Stimulated activated CD8-positive, alpha-beta memory T cell treated with anti-CD3 and anti-CD28 coated beads, Interleukin-7, amount 100 ng/mL, for 1 hour (primary cell): ENCODE data around the gene SLC4A7.
"Not testable (repeated sequence)": the region's sequence is repeated elsewhere in the genome, so short reads cannot be mapped to it uniquely, and the experiment has no call there.

Experiments used
- DNase-seq, 2 donors: peaks; one replicate each; pipeline ENCODE4 v3.0.0-alpha.2; 2020; ENCODE audit warnings: low read depth in 2 of 2

The SLC4A7 gene

DNA sequence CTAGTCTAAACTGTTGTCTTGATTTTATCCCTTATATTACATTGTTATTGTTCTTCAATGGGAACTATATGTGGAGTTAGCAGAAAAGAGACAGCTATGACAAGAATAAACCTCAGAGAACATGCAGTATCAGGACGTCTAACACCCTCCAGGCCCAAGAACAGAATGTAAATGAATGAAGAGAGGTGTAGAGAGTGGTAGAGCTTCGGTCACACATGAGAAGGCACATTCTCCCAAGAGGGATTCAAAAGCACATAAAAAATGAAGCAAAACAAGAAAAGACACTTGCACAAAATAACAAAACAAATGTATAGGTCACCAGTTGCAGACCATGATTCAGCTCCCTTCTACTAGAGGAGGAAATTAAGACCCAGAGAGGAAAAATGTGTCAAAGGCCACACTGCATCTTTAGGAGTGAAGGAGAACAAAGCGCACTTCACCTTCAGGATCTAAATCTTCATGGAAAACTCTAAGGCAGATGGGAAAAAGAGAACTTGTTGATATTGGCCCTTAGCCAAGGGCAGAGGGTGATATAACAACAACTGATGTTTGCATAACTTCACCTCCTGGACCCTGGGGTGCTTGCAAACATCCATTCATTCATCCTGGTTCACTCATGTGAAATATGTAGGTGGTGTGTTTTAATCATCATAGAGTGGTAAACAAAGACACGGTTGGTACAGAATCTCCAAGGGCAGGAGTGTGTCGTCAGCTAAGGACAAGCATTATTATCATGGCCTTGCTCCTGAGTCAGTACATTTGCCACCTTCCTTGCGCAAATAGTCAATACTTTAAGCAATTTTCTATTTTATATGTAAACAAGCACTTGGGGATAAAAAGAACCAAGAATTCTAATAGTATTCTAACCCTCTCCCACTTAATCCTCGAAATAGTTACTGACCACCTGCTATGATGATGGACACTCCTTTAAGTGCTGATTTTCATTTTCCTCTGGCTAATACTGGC, 123.8 kb downstream of the SLC4A7 start:
- no peak for DNase-seq

DNA sequence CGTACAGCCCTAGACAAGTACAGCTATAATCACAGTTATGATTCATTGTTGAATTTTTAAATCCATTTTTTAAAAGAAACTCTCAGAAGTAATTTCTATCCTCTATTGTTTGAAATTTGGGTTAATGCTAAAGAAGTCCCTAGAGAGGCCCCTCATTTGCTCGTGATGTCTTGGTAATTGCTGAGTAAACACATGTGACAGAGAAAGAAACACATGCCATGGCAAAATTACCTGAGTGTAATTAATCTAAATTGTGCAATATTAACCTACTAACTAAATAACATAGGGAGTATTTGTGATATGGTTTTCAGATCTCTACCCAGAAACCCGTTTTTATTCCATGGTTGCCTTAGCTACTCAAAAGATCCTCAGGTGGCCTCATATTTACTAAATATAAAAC, 125.8 kb downstream of the SLC4A7 start:
- DNase-seq, result no peak

- DNase-seq, result peak; percentile 24 to 30
Observed at GRCh38 chr3:27357665-27358258, 126.4 kb downstream of the SLC4A7 start.

- no peak for DNase-seq
Observed at GRCh38 chr3:27356976-27357375, 127.2 kb downstream of the SLC4A7 start.

GRCh38 chr3:27354588-27355203, 129.5 kb downstream of the SLC4A7 start:
- no peak for DNase-seq

GRCh38 chr3:27354161-27354560, 130.0 kb downstream of the SLC4A7 start:
- DNase-seq, result no peak

DNA sequence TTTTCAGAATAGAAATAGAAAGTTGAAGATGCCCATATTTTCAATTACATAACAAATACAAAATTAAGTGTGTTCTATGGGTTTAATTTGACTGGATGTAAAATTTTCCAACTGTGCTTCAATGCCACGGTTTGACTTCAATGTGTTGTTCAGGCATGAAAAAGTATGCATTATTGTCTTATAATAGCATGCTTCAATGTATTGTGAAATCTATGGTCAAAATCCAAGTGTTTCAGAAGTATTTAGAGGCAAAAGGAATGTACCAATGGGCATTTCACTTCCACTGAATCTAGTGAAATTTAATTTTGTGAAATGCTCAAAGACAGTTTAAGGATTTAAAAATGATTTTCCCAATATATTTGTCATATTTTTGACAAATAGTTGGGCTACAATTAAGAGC, 131.0 kb downstream of the SLC4A7 start:
- DNase-seq, result no peak

DNA sequence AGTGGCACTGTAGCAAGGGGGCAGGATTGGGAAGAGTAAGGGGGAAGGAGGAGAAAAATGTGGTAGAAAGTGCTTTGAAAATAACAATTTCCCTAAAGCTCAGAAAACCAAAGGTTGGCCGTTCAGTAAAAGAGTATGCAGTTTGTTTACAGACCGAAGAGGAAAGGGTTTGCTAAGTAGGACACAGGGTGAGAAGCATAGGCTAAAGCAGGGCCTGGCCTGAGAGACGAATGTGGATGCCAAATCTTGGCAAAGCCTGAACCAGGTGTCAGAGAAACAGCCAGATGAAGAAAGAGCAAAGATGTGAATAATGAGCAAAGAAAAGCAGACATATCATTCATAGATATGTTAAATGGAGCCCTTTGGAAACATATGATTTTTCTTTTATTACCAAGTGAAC, 132.1 kb downstream of the SLC4A7 start:
- no peak for DNase-seq

DNA sequence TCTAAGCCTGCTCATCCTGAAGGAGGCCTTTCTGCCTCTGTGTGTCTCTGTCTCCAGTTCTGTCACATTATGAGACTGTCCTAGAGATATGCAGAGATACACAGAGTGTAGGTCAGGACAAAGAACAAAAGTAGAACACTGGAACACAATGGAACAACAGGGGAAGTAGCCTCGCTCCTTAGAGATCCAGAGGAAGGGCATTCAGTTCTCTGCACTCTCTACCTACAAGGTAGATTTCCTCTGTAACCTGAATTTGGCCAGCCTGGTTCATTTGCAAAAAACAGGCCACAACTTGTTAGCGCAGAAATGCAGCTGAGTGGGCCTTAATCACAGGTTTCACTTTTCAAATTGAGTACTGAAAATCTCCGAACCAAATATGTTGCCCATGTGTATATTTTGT, 134.4 kb downstream of the SLC4A7 start:
- no peak for DNase-seq

DNA sequence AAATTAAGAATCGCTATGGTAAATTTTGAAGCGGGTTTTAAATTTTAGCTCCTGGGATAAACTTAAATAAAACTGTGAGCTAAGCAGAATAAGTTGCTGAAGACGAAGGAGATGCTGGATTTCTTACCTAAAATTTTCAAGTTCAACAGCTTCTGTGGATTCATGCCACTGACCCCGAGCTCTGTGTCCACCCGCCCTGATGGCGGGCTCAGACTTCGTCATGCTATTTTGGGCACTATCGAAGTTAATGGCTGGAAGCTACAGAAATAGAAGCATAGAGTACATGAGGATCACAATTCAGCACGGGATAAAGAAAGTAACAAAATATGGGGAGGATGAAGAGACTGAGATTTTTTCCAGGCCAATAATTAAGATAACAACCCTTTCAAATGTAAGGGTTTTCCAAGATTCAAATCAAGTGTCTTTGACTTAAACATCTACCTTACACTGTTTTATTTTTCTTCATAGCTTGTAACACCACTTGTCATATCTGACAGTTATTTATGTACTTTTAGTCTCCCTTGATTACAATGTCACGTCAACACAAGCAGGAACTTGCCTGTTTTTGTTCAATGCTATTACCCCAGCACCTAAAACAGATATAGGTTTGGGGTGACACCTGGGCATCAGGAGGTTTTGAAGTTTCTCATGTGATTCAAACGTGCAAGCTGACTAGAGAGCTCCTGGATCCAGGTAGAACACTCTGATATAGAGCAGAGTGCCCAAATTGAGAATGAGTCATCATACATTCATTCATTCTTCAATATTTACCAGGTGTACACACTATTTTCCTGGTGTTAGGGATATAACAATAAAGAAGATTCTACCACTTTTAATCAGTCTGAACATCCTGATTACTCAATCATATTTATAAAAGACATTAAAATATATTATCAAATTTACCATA, 138.0 kb downstream of the SLC4A7 start:
- DNase-seq, result no peak

DNA sequence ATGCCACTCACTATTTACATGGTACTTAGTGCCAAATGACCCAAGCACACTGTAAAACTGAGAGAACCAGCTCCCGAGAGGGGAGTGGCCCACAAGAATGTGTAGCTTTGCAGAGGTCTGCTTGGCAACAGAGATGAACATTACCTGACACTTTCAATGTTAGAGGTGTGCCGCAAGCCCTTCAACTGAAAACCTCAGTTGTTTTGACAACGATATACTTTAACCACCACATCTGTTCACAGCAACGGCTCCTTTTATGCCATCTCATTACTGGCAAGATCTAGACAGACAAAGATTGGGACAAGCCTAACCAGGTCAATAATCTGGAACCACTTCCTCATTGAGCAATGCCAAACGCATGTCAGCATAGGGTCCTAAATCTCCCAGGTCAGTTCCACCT, 138.7 kb downstream of the SLC4A7 start:
- no peak for DNase-seq

DNA sequence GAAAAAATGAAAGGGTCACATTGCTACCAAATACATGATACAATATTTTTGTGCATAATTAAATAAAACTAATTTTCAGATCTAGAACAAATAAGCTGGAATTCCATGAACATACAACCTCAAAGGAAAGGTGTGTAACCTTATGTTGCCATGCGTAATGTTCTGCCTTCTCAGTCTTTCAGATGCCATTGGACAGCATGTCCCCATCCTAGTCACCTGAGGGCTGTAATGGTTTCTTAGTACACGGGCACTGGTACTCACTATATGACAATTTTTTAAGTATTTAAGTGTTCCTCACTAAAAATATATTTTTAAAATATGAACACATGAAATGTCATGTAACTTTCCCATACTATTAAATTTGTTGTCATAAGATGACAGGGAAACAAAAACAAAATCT, 139.1 kb downstream of the SLC4A7 start:
- no peak for DNase-seq

- no peak for DNase-seq
Observed at GRCh38 chr3:27344192-27344591, 140.0 kb downstream of the SLC4A7 start.

- no peak for DNase-seq
Observed at GRCh38 chr3:27342267-27342666, 141.9 kb downstream of the SLC4A7 start.

GRCh38 chr3:27340534-27340933, 143.7 kb downstream of the SLC4A7 start:
- no peak for DNase-seq

DNA sequence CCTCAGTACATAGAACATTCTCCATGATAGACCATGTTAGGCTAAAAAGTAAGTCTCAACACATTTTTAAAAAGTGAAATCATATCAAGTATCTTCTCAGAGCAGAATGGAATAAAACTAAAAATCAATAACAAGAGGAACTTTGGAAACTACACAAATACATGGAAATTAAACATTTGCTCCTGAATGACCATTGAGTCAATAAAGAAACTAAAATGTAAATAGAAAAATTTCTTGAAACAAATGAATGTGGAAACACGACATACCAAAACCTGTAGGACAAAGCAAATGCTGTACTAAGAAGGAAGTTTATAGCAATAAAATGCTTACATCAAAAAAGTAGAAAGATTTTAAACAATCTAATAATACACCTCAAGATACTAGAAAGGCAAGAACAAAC, 148.6 kb downstream of the SLC4A7 start:
- no peak for DNase-seq

- DNase-seq, result no peak
Observed at GRCh38 chr3:27333843-27334242, 150.3 kb downstream of the SLC4A7 start.

- DNase-seq, result not testable (repeated sequence)
Observed at GRCh38 chr3:27328982-27329762, 155.0 kb downstream of the SLC4A7 start.

GRCh38 chr3:27326629-27327545, 157.3 kb downstream of the SLC4A7 start:
- DNase-seq, result no peak

GRCh38 chr3:27326202-27326601, 158.0 kb downstream of the SLC4A7 start:
- DNase-seq, result no peak
